Adrenal gland (tissue), 12 donors: ENCODE results near the gene SEMA6A. TPM values are rescaled to one million over a fixed set of nuclear protein-coding genes. Genes with fewer than 3 reads are reported as not detected.

Source experiments
- DNase-seq, 7 donors: peaks; one replicate each; pipeline ENCODE4 v3.0.0-alpha.2; 2019 to 2020
- H3K27ac ChIP-seq, 5 donors: fragments of 200-600 bp; sonication (generic) in 4 of 5; 1 replicate in 3 of 5; 2 replicates in 2 of 5; pipeline versions ENCODE4 v1.5.1 to v1.8.0; 2016 to 2020; ENCODE audit warnings: mild to moderate bottlenecking in 1 of 5
- H3K27me3 ChIP-seq: fragments of 200-600 bp; 2 replicates; pipeline ENCODE4 v1.8.0; 2021
- H3K36me3 ChIP-seq, 2 donors: fragments of 200-600 bp; replicated peaks in 1 of 2; 1 replicate in 1 of 2; 2 replicates in 1 of 2; pipeline versions ENCODE4 v1.5.1 to v1.8.0; 2018 to 2022
- H3K4me1 ChIP-seq, 2 donors: fragments of 200-600 bp; replicated peaks in 1 of 2; 1 replicate in 1 of 2; 2 replicates in 1 of 2; pipeline versions ENCODE4 v1.5.1 to v1.8.0; 2018 to 2021
- H3K4me3 ChIP-seq, 4 donors: fragments of 200-600 bp; sonication (generic) in 3 of 4; one replicate each; pipeline ENCODE4 v1.5.1; 2016 to 2018
- H3K9me3 ChIP-seq, 3 donors: fragments of 200-600 bp; sonication (generic) in 1 of 3; replicated peaks in 1 of 3; 1 replicate in 2 of 3; 2 replicates in 1 of 3; pipeline versions ENCODE4 v1.5.1 to v1.8.0; 2016 to 2021
- POLR2A ChIP-seq, 2 donors: fragments of 450-650 bp; IDR thresholded peaks; one replicate each; pipeline ENCODE4 v1.6.1; 2017; ENCODE audit warnings: antibody characterized with exemption in 2 of 2, mild to moderate bottlenecking in 2 of 2, moderate library complexity in 1 of 2
- WGBS, 4 donors: extraction: QIAGEN DNeasy Blood & Tissue Kit in 2 of 4; methylation state at CpG; one replicate each; pipeline versions ENCODE4 v1.1.5 to v1.1.7; 2013 to 2017; 5-methylcytosine and 5-hydroxymethylcytosine counted together
- intact Hi-C, 2 donors: fragments of 100-400 bp; cut with DNase I; formaldehyde crosslinking; loops; one replicate each; pipeline versions ENCODE4 v1.14.1 to v1.15.0; 2022 to 2023
- polyA plus RNA-seq, 3 donors: library from polyadenylated mRNA; stranded (reverse); fragments of 200-250 nt in 2 of 3; fragments of 350-450 nt in 1 of 3; fragmentation: Illumina TruSeq in 1 of 3; extraction: RNeasy Lipid Tissue Mini Kit (QIAGEN cat#74804) in 1 of 3; gene quantifications; one replicate each; pipeline ENCODE4 v1.2.3, GENCODE V29; 2013 to 2014
- total RNA-seq, 9 donors: library from RNA; depleted of rRNA in 4 of 9; stranded (reverse); fragments of >200 nt in 4 of 9; fragments of 120-200 nt in 1 of 9; fragmentation: NEBNext Ultra II Directional in 1 of 9; extraction: Animal tissue kit (Norgen Biotek cat#: 25700) in 1 of 9; gene quantifications; one replicate each; pipeline versions ENCODE4 v1.1.0 to v1.2.4, GENCODE V29; 2013 to 2023
- TF ChIP-seq, protein P1 (sequence below), 6 experiments: fragments of 450-650 bp in 4 of 6; fragments of 200-600 bp in 2 of 6; sonication (generic) in 1 of 6; IDR thresholded peaks; 1 replicate in 5 of 6; 2 replicates in 1 of 6; pipeline versions ENCODE4 v1.5.1 to v1.8.0; 2016 to 2021; ENCODE audit warnings: antibody characterized with exemption in 6 of 6, mild to moderate bottlenecking in 2 of 6, moderate library complexity in 1 of 6
- donor health status: healthy with polysubstance abuse.
- donor health status: Bipolar disorder and iron deficiency.
- donor health status: DM: yes; HTN: yes; CAD: no.
- donor health status: DM: no; HTN: no; CAD: no.
- donor health status: DM: no; HTN: no; CAD: no.
- donor health status: DM: yes; HTN: yes; CAD: no.

The SEMA6A gene
- total and polyA plus RNA-seq, 12 donors, result 55.1 to 182 (median 124) TPM

DNA sequence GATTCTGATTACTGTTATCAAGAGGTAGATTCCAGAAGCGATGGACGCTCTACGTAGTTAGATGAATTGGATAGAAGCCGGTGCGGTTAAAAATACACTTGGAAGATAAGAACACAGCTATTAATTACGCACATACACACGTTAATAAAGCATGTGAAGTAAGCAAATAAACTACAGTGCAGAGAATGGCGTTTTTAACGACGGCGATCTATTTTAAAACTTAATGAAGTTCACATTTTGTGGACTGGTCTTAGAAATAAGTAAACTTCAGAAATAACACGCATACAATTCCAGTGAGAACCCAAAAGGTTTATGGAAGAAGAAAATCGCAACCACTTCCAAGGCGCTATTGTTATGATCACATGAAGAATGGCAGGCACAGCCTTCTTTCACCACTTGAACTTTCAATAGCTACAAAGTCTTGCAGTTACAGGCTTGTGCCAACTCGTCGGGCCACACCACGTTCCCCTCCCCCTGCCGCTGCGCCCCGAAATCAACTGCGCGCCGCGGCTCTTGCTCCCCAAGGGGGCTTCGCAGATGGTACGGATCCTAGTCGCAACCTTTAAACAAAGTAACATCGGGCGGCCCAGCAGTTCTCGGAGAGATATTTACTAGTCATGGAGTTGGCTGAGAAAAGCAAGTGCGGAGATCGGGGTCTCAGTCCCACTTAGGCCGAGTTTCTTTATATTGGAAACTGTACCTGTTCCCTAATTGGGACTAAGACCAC lies 866 bp upstream of the SEMA6A start:
- Histone ChIP-seq H3K27ac (peak overlapping the region; percentile 62 to 93 (median 78)), H3K4me3 (peak overlapping the region in 3 of 4 donors; percentile 68 to 94 (median 92)), H3K4me1 (peaks cover 14 to 18% of the 10 kb centered on the region in 2 donors), H3K27me3 (no peaks in the 10 kb centered on the region), H3K36me3 (no peaks in the 10 kb centered on the region), H3K9me3 (no peaks in the 10 kb centered on the region)
- 0 to 1% (median 1%) methylated on average over 30 to 33 of the region's 33 CpGs for WGBS, 4 donors
- peak in 6 of 7 donors; percentile 30 to 63 (median 49) for DNase-seq
- TF ChIP-seq POLR2A (IDR thresholded peaks at IDR 0.05), result no peak
- TF ChIP-seq, protein P1, sequence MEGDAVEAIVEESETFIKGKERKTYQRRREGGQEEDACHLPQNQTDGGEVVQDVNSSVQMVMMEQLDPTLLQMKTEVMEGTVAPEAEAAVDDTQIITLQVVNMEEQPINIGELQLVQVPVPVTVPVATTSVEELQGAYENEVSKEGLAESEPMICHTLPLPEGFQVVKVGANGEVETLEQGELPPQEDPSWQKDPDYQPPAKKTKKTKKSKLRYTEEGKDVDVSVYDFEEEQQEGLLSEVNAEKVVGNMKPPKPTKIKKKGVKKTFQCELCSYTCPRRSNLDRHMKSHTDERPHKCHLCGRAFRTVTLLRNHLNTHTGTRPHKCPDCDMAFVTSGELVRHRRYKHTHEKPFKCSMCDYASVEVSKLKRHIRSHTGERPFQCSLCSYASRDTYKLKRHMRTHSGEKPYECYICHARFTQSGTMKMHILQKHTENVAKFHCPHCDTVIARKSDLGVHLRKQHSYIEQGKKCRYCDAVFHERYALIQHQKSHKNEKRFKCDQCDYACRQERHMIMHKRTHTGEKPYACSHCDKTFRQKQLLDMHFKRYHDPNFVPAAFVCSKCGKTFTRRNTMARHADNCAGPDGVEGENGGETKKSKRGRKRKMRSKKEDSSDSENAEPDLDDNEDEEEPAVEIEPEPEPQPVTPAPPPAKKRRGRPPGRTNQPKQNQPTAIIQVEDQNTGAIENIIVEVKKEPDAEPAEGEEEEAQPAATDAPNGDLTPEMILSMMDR (IDR thresholded peaks at IDR 0.05), result no peak
- intact Hi-C loops, result loop anchor here (5.0 to 10.0 kb wide), 3 partner anchors 71 to 372 kb away; no protein-coding TSS in a partner anchor

DNA sequence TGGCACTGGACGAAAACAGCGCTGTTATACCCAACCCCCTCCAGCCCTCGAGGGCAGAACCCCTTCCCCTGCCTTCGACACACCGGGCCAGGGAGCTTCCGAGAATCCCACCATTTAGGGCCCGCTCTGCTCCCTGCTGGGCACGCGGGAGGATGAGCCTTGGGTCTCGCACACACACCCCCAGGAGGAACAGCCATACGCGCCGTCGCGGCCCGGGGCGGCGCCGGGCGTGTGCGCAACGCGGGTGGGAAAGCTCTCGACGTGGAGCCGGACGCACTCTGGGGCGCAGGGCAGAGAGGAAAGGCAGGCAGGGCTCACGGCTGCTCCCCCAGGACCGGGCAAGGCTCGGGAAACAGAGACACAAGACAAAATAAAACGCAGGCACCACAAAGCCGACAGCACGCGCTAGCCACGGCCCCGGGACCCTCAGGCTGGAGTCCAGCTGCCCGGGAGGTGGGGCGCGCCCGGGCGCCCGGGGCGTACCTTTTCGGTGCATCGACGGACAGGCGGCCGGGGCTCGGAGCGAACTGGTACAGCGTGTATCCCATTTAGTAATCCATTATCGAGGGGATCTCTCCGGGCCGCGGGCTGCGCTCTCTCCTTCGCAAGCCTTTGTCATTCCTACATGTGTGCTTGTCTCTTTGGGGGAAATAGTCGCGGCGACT lies 789 bp downstream of the SEMA6A start:
- DNase-seq, result peak; percentile 28 to 65 (median 38)
- 0 to 1% (median 1%) methylated on average over 15 to 61 of the region's 61 CpGs for WGBS, 4 donors
- H3K4me1 ChIP-seq, result peaks cover 18 to 26% of the 10 kb centered on the region in 2 donors
- peak overlapping the region; percentile 43 to 93 (median 64) for H3K27ac ChIP-seq
- TF ChIP-seq POLR2A (IDR thresholded peaks at IDR 0.05), result no peak
- TF ChIP-seq, protein P1 (IDR thresholded peaks at IDR 0.05), result no peak
- H3K4me3 ChIP-seq, result peak overlapping the region; percentile 12 to 94 (median 90)
- intact Hi-C loops, result loop anchor here (10.0 kb wide), 2 partner anchors 69 to 371 kb away; no protein-coding TSS in a partner anchor
- H3K9me3 ChIP-seq, result no peaks in the 10 kb centered on the region
- H3K27me3 ChIP-seq, result no peaks in the 10 kb centered on the region
- no peaks in the 10 kb centered on the region for H3K36me3 ChIP-seq

DNA sequence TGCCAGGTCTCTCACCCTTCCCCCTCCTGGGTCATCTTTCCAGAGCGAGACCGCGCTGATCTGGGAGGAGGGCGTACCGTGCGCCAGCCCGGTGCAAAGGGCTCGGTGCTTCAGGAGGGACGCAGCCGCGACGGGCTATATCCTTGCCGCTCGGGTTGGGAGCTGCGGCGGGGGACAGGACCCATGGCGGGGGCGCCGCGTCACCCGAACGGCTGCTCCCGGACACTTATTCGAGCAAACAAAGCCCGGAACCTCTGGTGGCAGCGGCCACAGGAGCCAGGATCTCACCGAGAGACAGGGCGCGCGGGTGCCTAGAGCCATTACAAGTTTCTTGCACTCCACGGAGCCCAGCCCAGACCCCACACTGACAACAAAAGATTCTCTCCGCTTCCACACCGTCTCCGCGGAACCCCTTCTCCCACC lies 1.3 kb downstream of the SEMA6A start:
- intact Hi-C loops, result loop anchor here (10.0 kb wide), 2 partner anchors 68 to 372 kb away; no protein-coding TSS in a partner anchor
- Histone ChIP-seq H3K36me3 (no peaks in the 10 kb centered on the region), H3K27me3 (no peaks in the 10 kb centered on the region), H3K9me3 (no peaks in the 10 kb centered on the region), H3K4me3 (peak overlapping the region; percentile 12 to 94 (median 90)), H3K27ac (peak overlapping the region; percentile 43 to 93 (median 64)), H3K4me1 (peaks cover 18 to 32% of the 10 kb centered on the region in 2 donors)
- 0 to 1% (median 0%) methylated on average over 5 to 35 of the region's 35 CpGs for WGBS, 4 donors
- DNase-seq, result peak; percentile 52 to 73 (median 63)
- peak; percentile 16 to 49 for TF ChIP-seq POLR2A (IDR thresholded peaks at IDR 0.05)
- TF ChIP-seq, protein P1 (IDR thresholded peaks at IDR 0.05), result no peak
